GM18526 (cell line): ENCODE results near the gene HACD2.

Experiments
- POLR2A ChIP-seq: IDR thresholded peaks from 3 replicates; pipeline ENCODE4 v1.6.1; 2011; ENCODE audit not compliant: insufficient read length; ENCODE audit errors: extremely low read depth

Gene HACD2

GRCh38 chr3:123618768-123619484, 34.1 kb upstream of the HACD2 start:
- no peak for TF ChIP-seq POLR2A

- no peak for TF ChIP-seq POLR2A
Observed at GRCh38 chr3:123618076-123618708, 33.3 kb upstream of the HACD2 start.

GRCh38 chr3:123616593-123616992, 31.7 kb upstream of the HACD2 start:
- no peak for TF ChIP-seq POLR2A

- no peak for TF ChIP-seq POLR2A
Observed at GRCh38 chr3:123613543-123613942, 28.7 kb upstream of the HACD2 start.

GRCh38 chr3:123611082-123611481, 26.2 kb upstream of the HACD2 start:
- no peak for TF ChIP-seq POLR2A

- TF ChIP-seq POLR2A: no peak
Observed at GRCh38 chr3:123610331-123610730, 25.5 kb upstream of the HACD2 start.

GRCh38 chr3:123609063-123609462, 24.2 kb upstream of the HACD2 start:
- no peak for TF ChIP-seq POLR2A

- TF ChIP-seq POLR2A: no peak
Observed at GRCh38 chr3:123608263-123608937, 23.5 kb upstream of the HACD2 start.

GRCh38 chr3:123606527-123606926, 21.7 kb upstream of the HACD2 start:
- no peak for TF ChIP-seq POLR2A

- no peak for TF ChIP-seq POLR2A
Observed at GRCh38 chr3:123605789-123606234, 21.0 kb upstream of the HACD2 start.

GRCh38 chr3:123602325-123602724, 17.5 kb upstream of the HACD2 start:
- TF ChIP-seq POLR2A: no peak

- no peak for TF ChIP-seq POLR2A
Observed at GRCh38 chr3:123597561-123597960, 12.7 kb upstream of the HACD2 start.

GRCh38 chr3:123595396-123596180, 10.7 kb upstream of the HACD2 start:
- TF ChIP-seq POLR2A: no peak

GRCh38 chr3:123593381-123593780, 8.5 kb upstream of the HACD2 start:
- TF ChIP-seq POLR2A: no peak

- no peak for TF ChIP-seq POLR2A
Observed at GRCh38 chr3:123590685-123591450, 6.0 kb upstream of the HACD2 start.
